Glutamatergic neuron (in vitro differentiated cells): ENCODE measurements around the gene CAPN14. TPM values are rescaled to one million over a fixed set of nuclear protein-coding genes. Genes with fewer than 3 reads are reported as not detected.
"Not testable (repeated sequence)": the region's sequence is repeated elsewhere in the genome, so short reads cannot be mapped to it uniquely, and the experiment has no call there.

Experiments
- DNase-seq: peaks from one replicate; pipeline ENCODE4 v3.0.0; 2022
- H3K27ac Mint-ChIP-seq: one replicate; pipeline ENCODE4 v1.8.0; 2020; ENCODE audit warnings: mild to moderate bottlenecking, mixed read lengths, inconsistent platforms; ENCODE audit not compliant: unreplicated experiment
- H3K27me3 Mint-ChIP-seq: one replicate; pipeline ENCODE4 v1.8.0; 2020; ENCODE audit warnings: mild to moderate bottlenecking, moderate library complexity, mixed read lengths, inconsistent platforms; ENCODE audit not compliant: unreplicated experiment
- H3K36me3 Mint-ChIP-seq: one replicate; pipeline ENCODE4 v1.8.0; 2020; ENCODE audit warnings: mild to moderate bottlenecking, mixed read lengths, inconsistent platforms; ENCODE audit not compliant: unreplicated experiment
- H3K4me1 Mint-ChIP-seq: one replicate; pipeline ENCODE4 v1.8.0; 2020; ENCODE audit warnings: mild to moderate bottlenecking, low read depth, mixed read lengths, inconsistent platforms; ENCODE audit not compliant: unreplicated experiment
- H3K4me3 Mint-ChIP-seq: one replicate; pipeline ENCODE4 v1.8.0; 2020; ENCODE audit warnings: mild to moderate bottlenecking, mixed read lengths, inconsistent platforms; ENCODE audit not compliant: unreplicated experiment
- H3K9me3 Mint-ChIP-seq: one replicate; pipeline ENCODE4 v1.8.0; 2020; ENCODE audit warnings: mild to moderate bottlenecking, moderate library complexity, mixed read lengths, inconsistent platforms; ENCODE audit not compliant: unreplicated experiment
- CTCF ChIP-seq: fragments of 200-600 bp; sonication (generic); IDR thresholded peaks from one replicate; pipeline ENCODE4 v1.5.0; 2021; ENCODE audit not compliant: partially characterized antibody, unreplicated experiment
- total RNA-seq: library from RNA; stranded (reverse); fragmentation: NEBNext Ultra II Directional; extraction: Animal tissue kit (Norgen Biotek cat#: 25700); gene quantifications from one replicate; pipeline ENCODE4 v1.2.1, GENCODE V29; 2021; ENCODE audit not compliant: unreplicated experiment

CAPN14 gene
- total RNA-seq, 1 donor from 2014 or later: 0.25 TPM

GRCh38 chr2:31190188-31190587 is 27.1 kb downstream of the CAPN14 start:
- Mint-ChIP-seq H3K27me3 (peaks cover 3% of the 10 kb centered on the region), H3K9me3 (no peaks in the 10 kb centered on the region), H3K4me3 (no peak overlapping the region), H3K4me1 (no peaks in the 10 kb centered on the region), H3K36me3 (no peaks in the 10 kb centered on the region), H3K27ac (no peak overlapping the region)
- TF ChIP-seq CTCF: no peak
- no peak for DNase-seq

- Mint-ChIP-seq H3K27ac (no peak overlapping the region), H3K36me3 (no peaks in the 10 kb centered on the region), H3K4me1 (no peaks in the 10 kb centered on the region), H3K27me3 (peaks cover 3% of the 10 kb centered on the region), H3K4me3 (no peak overlapping the region), H3K9me3 (no peaks in the 10 kb centered on the region)
- no peak for TF ChIP-seq CTCF
- no peak for DNase-seq
Observed at GRCh38 chr2:31189141-31189540, 28.2 kb downstream of the CAPN14 start.

GRCh38 chr2:31188131-31188530 is 29.2 kb downstream of the CAPN14 start:
- Mint-ChIP-seq H3K27me3 (peaks cover 3% of the 10 kb centered on the region), H3K9me3 (no peaks in the 10 kb centered on the region), H3K36me3 (no peaks in the 10 kb centered on the region), H3K4me3 (no peak overlapping the region), H3K27ac (no peak overlapping the region), H3K4me1 (no peaks in the 10 kb centered on the region)
- no peak for DNase-seq
- TF ChIP-seq CTCF: no peak

- Mint-ChIP-seq H3K4me3 (no peak overlapping the region), H3K27me3 (peaks cover 3% of the 10 kb centered on the region), H3K36me3 (no peaks in the 10 kb centered on the region), H3K27ac (no peak overlapping the region), H3K9me3 (no peaks in the 10 kb centered on the region), H3K4me1 (no peaks in the 10 kb centered on the region)
- no peak for DNase-seq
- TF ChIP-seq CTCF: no peak
Observed at GRCh38 chr2:31187166-31187565, 30.1 kb downstream of the CAPN14 start.

GRCh38 chr2:31183973-31184372 is 33.3 kb downstream of the CAPN14 start:
- H3K27ac Mint-ChIP-seq, H3K4me1 Mint-ChIP-seq, DNase-seq, H3K4me3 Mint-ChIP-seq, H3K36me3 Mint-ChIP-seq, H3K27me3 Mint-ChIP-seq, H3K9me3 Mint-ChIP-seq: not testable (repeated sequence)

GRCh38 chr2:31176742-31177141 is 40.6 kb downstream of the CAPN14 start:
- no peak overlapping the region for H3K27ac Mint-ChIP-seq
- H3K36me3 Mint-ChIP-seq: no peaks in the 10 kb centered on the region
- H3K9me3 Mint-ChIP-seq: no peaks in the 10 kb centered on the region
- no peaks in the 10 kb centered on the region for H3K4me1 Mint-ChIP-seq
- no peaks in the 10 kb centered on the region for H3K27me3 Mint-ChIP-seq
- H3K4me3 Mint-ChIP-seq: no peak overlapping the region
- no peak for TF ChIP-seq CTCF
- DNase-seq: no peak
